OCI-LY7 (cell line): Measurements from ENCODE around the gene KRTAP15-1. TPM values are rescaled to one million over a fixed set of nuclear protein-coding genes. Genes with fewer than 3 reads are reported as not detected.

Experiments used
- Bru-seq: library from RNA; stranded (reverse); fragments of 400-500 nt; gene quantifications from one replicate; lab custom pipeline; 2021; lab: Mats Ljungman, UMichigan
- BruChase-seq, 2 experiments: library from RNA; stranded (reverse); fragments of 400-500 nt; gene quantifications; one replicate each; lab custom pipeline; 2021; lab: Mats Ljungman, UMichigan
- BruUV-seq: library from RNA; stranded (reverse); fragments of 400-500 nt; replicated peaks from 2 replicates; lab custom pipeline; 2021; lab: Mats Ljungman, UMichigan
- CTCF ChIA-PET: fragments of 300-600 bp; sonication (Branson Sonifier 250); formaldehyde crosslinking; loops from one replicate; lab custom pipeline; 2022; ENCODE audit warnings: antibody characterized with exemption; ENCODE audit not compliant: unreplicated experiment; lab: Charles Lee
- POLR2A ChIA-PET: fragments of 300-600 bp; sonication (Branson Sonifier 250); formaldehyde crosslinking; loops from one replicate; lab custom pipeline; 2022; ENCODE audit warnings: antibody characterized with exemption; lab: Charles Lee
- DNase-seq: peaks from one replicate; pipeline ENCODE4 v3.0.0-alpha.2; 2015; ENCODE audit warnings: low spot score
- H2AFZ ChIP-seq: fragments of 200-600 bp; sonication (generic), shearing (Covaris generic); 2 replicates; pipeline ENCODE4 v1.6.1; 2014; ENCODE audit warnings: mild to moderate bottlenecking, antibody characterized with exemption, low read length, moderate library complexity
- H3K27ac ChIP-seq: fragments of 200-600 bp; sonication (generic); 2 replicates; pipeline ENCODE4 v1.5.1; 2014; ENCODE audit warnings: mixed run types, low read depth, mild to moderate bottlenecking, moderate library complexity, low read length, inconsistent platforms; ENCODE audit not compliant: poor library complexity, severe bottlenecking
- H3K36me3 ChIP-seq: fragments of 200-600 bp; sonication (generic); 2 replicates; pipeline ENCODE4 v1.6.1; 2014; ENCODE audit warnings: mild to moderate bottlenecking, antibody characterized with exemption, low read length, moderate library complexity, mixed read lengths; ENCODE audit not compliant: insufficient read depth
- H3K4me1 ChIP-seq: fragments of 200-600 bp; sonication (generic); 2 replicates; pipeline ENCODE4 v1.5.1; 2014; ENCODE audit warnings: mild to moderate bottlenecking, low read length; ENCODE audit not compliant: insufficient read depth, poor library complexity, severe bottlenecking
- H3K4me2 ChIP-seq: fragments of 200-600 bp; sonication (generic); 2 replicates; pipeline ENCODE4 v1.6.1; 2014; ENCODE audit warnings: mild to moderate bottlenecking, low read length
- H3K4me3 ChIP-seq: fragments of 200-600 bp; sonication (generic); 2 replicates; pipeline ENCODE4 v1.5.1; 2014; ENCODE audit warnings: mild to moderate bottlenecking, low read depth, low read length; ENCODE audit not compliant: poor library complexity, severe bottlenecking
- H3K79me2 ChIP-seq: fragments of 200-600 bp; sonication (generic); 2 replicates; pipeline ENCODE4 v1.6.1; 2016; ENCODE audit warnings: low read depth, mild to moderate bottlenecking, low read length, moderate library complexity, mixed read lengths; ENCODE audit not compliant: insufficient read depth
- H3K9me2 ChIP-seq: fragments of 200-600 bp; sonication (generic); 2 replicates; pipeline ENCODE4 v1.6.1; 2016; ENCODE audit warnings: mild to moderate bottlenecking, low read length, mixed read lengths; ENCODE audit not compliant: insufficient read depth
- H3K9me3 ChIP-seq: fragments of 200-600 bp; sonication (generic); 2 replicates; pipeline ENCODE4 v1.6.1; 2014; ENCODE audit warnings: mild to moderate bottlenecking, mixed run types, low read length, mixed read lengths
- H4K20me1 ChIP-seq: fragments of 200-600 bp; sonication (generic); 2 replicates; pipeline ENCODE4 v1.6.1; 2014; ENCODE audit warnings: mild to moderate bottlenecking, antibody characterized with exemption, low read length, moderate library complexity, mixed read lengths; ENCODE audit not compliant: insufficient read depth
- EZH2phosphoT487 ChIP-seq: fragments of 200-600 bp; sonication (generic); IDR thresholded peaks from 2 replicates; pipeline ENCODE4 v1.6.1; 2018; ENCODE audit warnings: low read depth, borderline replicate concordance, mild to moderate bottlenecking, mixed run types, antibody characterized with exemption, low read length, moderate library complexity, mixed read lengths
- intact Hi-C: fragments of 100-400 bp; cut with micrococcal nuclease; formaldehyde crosslinking; loops from one replicate; pipeline ENCODE4 v1.10.0; 2022; ENCODE audit not compliant: unreplicated experiment
- long read RNA-seq: library from polyadenylated mRNA; stranded (forward); transcript quantifications from one replicate; pipeline ENCODE4 v2.0.0, GENCODE V29; 2022
- total RNA-seq, 2 experiments: library from RNA; depleted of rRNA in 1 of 2; stranded (reverse); fragments of >200 nt in 1 of 2; shearing (Covaris generic) in 1 of 2; gene quantifications; 2 replicates each; pipeline ENCODE4 v1.2.3, GENCODE V29; 2014 to 2022
- TF ChIP-seq, protein P1 (sequence below): fragments of 200-600 bp; sonication (generic); conservative IDR thresholded peaks from 2 replicates; pipeline ENCODE4 v1.5.1; 2014; ENCODE audit warnings: mild to moderate bottlenecking, antibody characterized with exemption, low read length, moderate library complexity, mixed read lengths

Gene KRTAP15-1, protein sequence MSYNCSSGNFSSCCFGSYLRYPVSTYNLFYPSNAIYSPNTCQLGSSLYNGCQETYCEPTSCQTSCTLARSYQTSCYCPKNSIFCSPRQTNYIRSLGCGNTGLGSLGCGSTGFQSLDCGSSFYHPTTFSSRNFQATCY
- total RNA-seq (2014; rRNA removed; shearing (Covaris generic)) (not detected in 2 replicates), total RNA-seq (2022) (not detected in 2 replicates), Bru-seq, nascent RNA (not detected), BruChase-seq, experiment 1, labeled RNA remaining after a 6-hour chase (not detected), BruChase-seq, experiment 2, labeled RNA remaining after a 2-hour chase (not detected)
- long read RNA-seq, result 0 reads

DNA sequence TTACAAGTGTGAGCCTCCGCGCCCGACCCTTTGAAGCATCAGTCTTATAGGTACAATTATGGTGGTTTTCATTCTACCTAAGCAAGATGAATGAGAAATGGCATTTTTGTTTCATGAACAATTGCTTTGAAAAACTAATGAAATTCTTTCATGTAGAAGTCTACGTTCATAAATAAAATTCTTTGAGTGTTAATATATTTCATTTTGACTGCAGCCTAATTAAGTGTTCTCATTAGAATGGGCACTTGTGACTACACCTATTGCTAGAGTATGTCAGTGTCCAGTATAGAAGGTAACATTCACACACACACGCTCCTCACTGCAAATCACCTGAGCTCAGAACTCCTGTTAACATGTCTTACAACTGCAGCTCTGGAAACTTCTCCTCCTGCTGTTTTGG, at the start of gene KRTAP15-1:
Gene KRTAP15-1 (plus strand): TSS at position 301 of the 400 bp plus-strand sequence. CDS start 53 bp downstream, at position 354.
- no peaks in the 10 kb centered on the region for H3K36me3 ChIP-seq
- no peaks in the 10 kb centered on the region for H4K20me1 ChIP-seq
- no TSS peak for BruUV-seq
- no peak for DNase-seq
- H3K9me2 ChIP-seq, result no peaks in the 10 kb centered on the region
- TF ChIP-seq EZH2phosphoT487, result no peak
- TF ChIP-seq, protein P1, sequence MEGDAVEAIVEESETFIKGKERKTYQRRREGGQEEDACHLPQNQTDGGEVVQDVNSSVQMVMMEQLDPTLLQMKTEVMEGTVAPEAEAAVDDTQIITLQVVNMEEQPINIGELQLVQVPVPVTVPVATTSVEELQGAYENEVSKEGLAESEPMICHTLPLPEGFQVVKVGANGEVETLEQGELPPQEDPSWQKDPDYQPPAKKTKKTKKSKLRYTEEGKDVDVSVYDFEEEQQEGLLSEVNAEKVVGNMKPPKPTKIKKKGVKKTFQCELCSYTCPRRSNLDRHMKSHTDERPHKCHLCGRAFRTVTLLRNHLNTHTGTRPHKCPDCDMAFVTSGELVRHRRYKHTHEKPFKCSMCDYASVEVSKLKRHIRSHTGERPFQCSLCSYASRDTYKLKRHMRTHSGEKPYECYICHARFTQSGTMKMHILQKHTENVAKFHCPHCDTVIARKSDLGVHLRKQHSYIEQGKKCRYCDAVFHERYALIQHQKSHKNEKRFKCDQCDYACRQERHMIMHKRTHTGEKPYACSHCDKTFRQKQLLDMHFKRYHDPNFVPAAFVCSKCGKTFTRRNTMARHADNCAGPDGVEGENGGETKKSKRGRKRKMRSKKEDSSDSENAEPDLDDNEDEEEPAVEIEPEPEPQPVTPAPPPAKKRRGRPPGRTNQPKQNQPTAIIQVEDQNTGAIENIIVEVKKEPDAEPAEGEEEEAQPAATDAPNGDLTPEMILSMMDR, result no peak
- intact Hi-C loops, result no loop called here
- H2AFZ ChIP-seq, result no peak within 1 kb of the TSS
- no peaks in the 10 kb centered on the region for H3K9me3 ChIP-seq
- H3K4me3 ChIP-seq, result no peak within 1 kb of the TSS
- no peaks in the 10 kb centered on the region for H3K4me1 ChIP-seq
- ChIA-PET POLR2A (no interaction called here), CTCF (no interaction called here)
- no peak within 1 kb of the TSS for H3K27ac ChIP-seq
- no peaks in the 10 kb centered on the region for H3K79me2 ChIP-seq
- no peak within 1 kb of the TSS for H3K4me2 ChIP-seq

DNA sequence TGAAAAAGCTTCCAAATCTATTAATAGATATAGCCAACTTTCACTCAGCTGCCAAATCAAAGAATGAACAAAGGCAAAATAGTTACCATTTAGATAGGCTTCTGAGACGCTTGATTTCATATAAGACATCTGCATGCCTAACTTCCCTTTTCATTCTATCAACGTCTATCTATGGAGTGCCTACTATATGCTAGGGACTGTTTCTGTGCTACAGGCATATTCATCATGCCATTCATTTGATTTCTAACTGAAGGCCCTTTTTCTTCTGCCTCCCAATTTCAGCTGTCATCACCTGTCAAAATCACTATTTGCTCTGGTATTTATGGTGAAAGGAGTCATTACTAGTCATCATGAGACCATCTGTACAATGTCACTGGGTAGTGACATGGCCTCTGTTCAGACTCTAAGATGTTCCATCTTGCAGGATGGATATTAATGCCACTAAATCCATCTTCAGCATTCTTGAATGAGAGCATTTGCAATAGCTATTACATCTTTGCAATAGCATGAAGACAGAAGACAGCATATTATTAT, 48.5 kb upstream of the KRTAP15-1 start:
- Histone ChIP-seq H3K4me2 (no peak overlapping the region), H3K4me1 (no peaks in the 10 kb centered on the region), H2AFZ (no peak overlapping the region), H3K27ac (no peak overlapping the region), H3K4me3 (no peak overlapping the region), H4K20me1 (no peaks in the 10 kb centered on the region), H3K9me2 (no peaks in the 10 kb centered on the region), H3K9me3 (no peaks in the 10 kb centered on the region), H3K79me2 (no peaks in the 10 kb centered on the region), H3K36me3 (no peaks in the 10 kb centered on the region)
- ChIA-PET CTCF (no interaction called here), POLR2A (no interaction called here)
- intact Hi-C loops, result no loop called here
- DNase-seq, result no peak
- TF ChIP-seq EZH2phosphoT487, result no peak
- TF ChIP-seq, protein P1, result no peak
- no TSS peak for BruUV-seq

DNA sequence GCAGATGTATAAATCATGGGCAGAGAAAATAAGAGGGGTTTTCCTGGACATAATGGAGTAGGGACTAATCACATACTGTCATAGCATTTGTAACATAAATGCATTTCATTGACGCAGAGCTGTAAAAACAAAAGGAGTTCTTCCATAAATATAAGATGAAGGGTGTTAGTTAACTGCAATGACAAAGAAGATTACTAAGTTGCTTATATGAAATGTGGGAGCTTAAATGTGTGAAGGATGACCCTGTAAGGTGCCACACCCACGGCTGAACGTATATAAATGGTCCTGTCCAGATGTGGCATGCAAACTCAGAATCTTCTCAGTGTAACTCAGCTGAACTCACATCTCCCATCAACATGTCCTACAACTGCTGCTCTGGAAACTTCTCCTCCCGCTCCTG, 44.3 kb upstream of the KRTAP15-1 start, which contains the start of gene KRTAP13-1:
Gene KRTAP13-1 (plus strand): TSS at position 301 of the 400 bp plus-strand sequence. CDS start 56 bp downstream, at position 357.
- DNase-seq, result no peak
- intact Hi-C loops, result no loop called here
- Histone ChIP-seq H3K27ac (no peak within 1 kb of the TSS), H3K4me1 (no peaks in the 10 kb centered on the region), H3K9me3 (no peaks in the 10 kb centered on the region), H3K9me2 (no peaks in the 10 kb centered on the region), H3K4me3 (no peak within 1 kb of the TSS), H3K36me3 (no peaks in the 10 kb centered on the region), H3K79me2 (no peaks in the 10 kb centered on the region), H4K20me1 (no peaks in the 10 kb centered on the region), H3K4me2 (no peak within 1 kb of the TSS), H2AFZ (no peak within 1 kb of the TSS)
- ChIA-PET CTCF (no interaction called here), POLR2A (no interaction called here)
- BruUV-seq, result no TSS peak
- TF ChIP-seq EZH2phosphoT487, result no peak
- TF ChIP-seq, protein P1, result no peak
